ENCODE data around the gene TTC22. TPM values are rescaled to one million over a fixed set of nuclear protein-coding genes. Genes with fewer than 3 reads are reported as not detected.

TTC22 gene
- total RNA-seq, 1 donor from 2014 or later = 0.16 TPM

- no peak for DNase-seq
These were observed 5.9 kb upstream of the TTC22 start for GRCh38 chr1:54806931-54807611.

GRCh38 chr1:54805981-54806381 lies 4.9 kb upstream of the TTC22 start:
- DNase-seq = no peak

- DNase-seq = no peak
These were observed 4.3 kb upstream of the TTC22 start for GRCh38 chr1:54805466-54805865.

GRCh38 chr1:54804471-54805132 lies 3.5 kb upstream of the TTC22 start:
- DNase-seq = no peak

GRCh38 chr1:54803761-54804470 lies 2.8 kb upstream of the TTC22 start:
- DNase-seq = no peak

- no peak for DNase-seq
These were observed 853 bp downstream of the TTC22 start for GRCh38 chr1:54800041-54800898.

- no peak for DNase-seq
These were observed 2.1 kb downstream of the TTC22 start for GRCh38 chr1:54798769-54799641.

- no peak for DNase-seq
These were observed 2.9 kb downstream of the TTC22 start for GRCh38 chr1:54798206-54798605.

- no peak for DNase-seq
These were observed 4.2 kb downstream of the TTC22 start for GRCh38 chr1:54796902-54797301.

GRCh38 chr1:54795841-54796468 lies 5.2 kb downstream of the TTC22 start:
- no peak for DNase-seq

- no peak for DNase-seq
These were observed 5.8 kb downstream of the TTC22 start for GRCh38 chr1:54795356-54795665.

- no peak for DNase-seq
These were observed 6.4 kb downstream of the TTC22 start for GRCh38 chr1:54794451-54795355.

- DNase-seq = no peak
These were observed 8.3 kb downstream of the TTC22 start for GRCh38 chr1:54792686-54793282.

GRCh38 chr1:54791880-54792522 lies 9.1 kb downstream of the TTC22 start:
- DNase-seq = no peak

- DNase-seq = no peak
These were observed 12.7 kb downstream of the TTC22 start for GRCh38 chr1:54788459-54788858.

GRCh38 chr1:54787604-54788003 lies 13.5 kb downstream of the TTC22 start:
- DNase-seq = no peak

GRCh38 chr1:54786778-54787177 lies 14.3 kb downstream of the TTC22 start:
- DNase-seq = no peak

GRCh38 chr1:54784066-54784465 lies 17.1 kb downstream of the TTC22 start:
- no peak for DNase-seq

GRCh38 chr1:54782588-54782987 lies 18.5 kb downstream of the TTC22 start:
- no peak for DNase-seq

Measured in occipital lobe (tissue), 2 donors.